ENCODE measurements around the gene PHOX2A.

PHOX2A gene

DNA sequence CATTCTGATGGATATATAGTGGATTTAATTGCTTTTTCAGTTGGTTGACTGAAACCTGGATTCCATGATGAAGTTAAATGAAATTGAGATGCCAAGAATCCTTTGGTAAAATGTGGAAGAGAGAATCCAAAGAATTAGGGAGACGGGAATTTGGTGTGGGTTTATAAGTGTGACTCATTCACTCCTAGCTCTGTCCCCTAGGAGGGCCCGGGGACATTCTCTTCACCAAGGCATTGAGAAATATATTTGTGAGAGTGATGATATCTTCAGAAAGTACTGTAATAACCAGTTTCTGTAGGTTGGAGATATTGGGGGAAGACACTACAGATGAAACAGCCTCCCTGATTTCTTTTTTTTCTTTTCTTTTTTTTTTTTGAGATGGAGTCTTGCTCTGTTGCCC, 13.6 kb upstream of the PHOX2A start:
- Histone ChIP-seq H3K79me2 (ENCODE audit: low read length) (no peaks in the 10 kb centered on the region), H3K9me3 (ENCODE audit: insufficient read depth, low read length) (no peaks in the 10 kb centered on the region), H3K27me3 (ENCODE audit: low read depth, low read length) (peaks cover 16% of the 10 kb centered on the region; the same call in 1 of the 2 replicates), H2AFZ (ENCODE audit: low read depth, low read length) (no peak overlapping the region), H3K9ac (ENCODE audit: low read length) (no peak overlapping the region), H3K27ac (ENCODE audit: low read length) (no peak overlapping the region), H4K20me1 (ENCODE audit: insufficient read depth, low read length) (no peaks in the 10 kb centered on the region), H3K4me2 (ENCODE audit: low read length) (no peak overlapping the region), H3K4me1 (ENCODE audit: low read length) (peaks cover 31% of the 10 kb centered on the region), H3K4me3 (ENCODE audit: low read length) (no peak overlapping the region), H3K36me3 (replicated peaks; ENCODE audit: low read depth, low read length) (no peaks in the 10 kb centered on the region)
- TF ChIP-seq EZH2phosphoT487 (IDR thresholded peaks at IDR 0.05; ENCODE audit: low read depth) = no peak
- TF ChIP-seq, protein P1, sequence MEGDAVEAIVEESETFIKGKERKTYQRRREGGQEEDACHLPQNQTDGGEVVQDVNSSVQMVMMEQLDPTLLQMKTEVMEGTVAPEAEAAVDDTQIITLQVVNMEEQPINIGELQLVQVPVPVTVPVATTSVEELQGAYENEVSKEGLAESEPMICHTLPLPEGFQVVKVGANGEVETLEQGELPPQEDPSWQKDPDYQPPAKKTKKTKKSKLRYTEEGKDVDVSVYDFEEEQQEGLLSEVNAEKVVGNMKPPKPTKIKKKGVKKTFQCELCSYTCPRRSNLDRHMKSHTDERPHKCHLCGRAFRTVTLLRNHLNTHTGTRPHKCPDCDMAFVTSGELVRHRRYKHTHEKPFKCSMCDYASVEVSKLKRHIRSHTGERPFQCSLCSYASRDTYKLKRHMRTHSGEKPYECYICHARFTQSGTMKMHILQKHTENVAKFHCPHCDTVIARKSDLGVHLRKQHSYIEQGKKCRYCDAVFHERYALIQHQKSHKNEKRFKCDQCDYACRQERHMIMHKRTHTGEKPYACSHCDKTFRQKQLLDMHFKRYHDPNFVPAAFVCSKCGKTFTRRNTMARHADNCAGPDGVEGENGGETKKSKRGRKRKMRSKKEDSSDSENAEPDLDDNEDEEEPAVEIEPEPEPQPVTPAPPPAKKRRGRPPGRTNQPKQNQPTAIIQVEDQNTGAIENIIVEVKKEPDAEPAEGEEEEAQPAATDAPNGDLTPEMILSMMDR (IDR thresholded peaks at IDR 0.05; ENCODE audit: low read depth, low read length) = no peak

DNA sequence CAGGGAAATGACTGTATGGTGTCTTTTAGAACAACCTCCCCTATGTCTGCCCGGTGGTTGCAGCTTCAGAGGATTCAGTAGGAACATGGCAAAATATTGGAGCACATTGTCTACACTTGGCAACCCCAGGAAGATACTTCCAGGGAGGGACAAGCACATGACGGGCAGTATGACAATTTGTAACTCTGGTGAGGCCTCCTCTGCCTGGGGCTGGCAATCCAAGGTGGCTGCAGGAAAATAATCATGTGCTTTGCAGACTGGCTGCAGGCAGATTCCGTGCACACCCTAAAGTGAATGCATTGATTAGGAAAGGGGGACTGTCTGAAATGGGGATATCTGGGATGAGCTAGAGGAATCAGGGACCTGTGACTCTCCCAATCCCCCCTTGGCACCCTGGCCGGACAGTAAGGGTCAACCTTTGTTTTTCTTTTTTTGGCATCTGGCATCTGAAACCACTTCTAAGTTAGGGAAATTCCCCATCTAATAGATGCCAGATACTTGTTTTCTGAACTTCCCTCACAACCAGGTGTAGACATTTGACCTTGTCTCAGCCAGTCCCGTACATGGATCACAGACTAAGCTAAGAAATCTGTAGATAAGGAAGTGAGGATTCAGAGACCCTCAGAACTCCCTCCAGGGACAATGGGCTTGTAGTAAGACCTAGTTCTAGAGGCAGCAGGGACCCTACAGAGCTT, 10.5 kb upstream of the PHOX2A start:
- Histone ChIP-seq H3K9ac (ENCODE audit: low read length) (no peak overlapping the region), H3K9me3 (ENCODE audit: insufficient read depth, low read length) (no peaks in the 10 kb centered on the region), H3K27ac (ENCODE audit: low read length) (no peak overlapping the region), H3K36me3 (replicated peaks; ENCODE audit: low read depth, low read length) (no peaks in the 10 kb centered on the region), H3K4me1 (ENCODE audit: low read length) (peaks cover 32% of the 10 kb centered on the region), H3K4me2 (ENCODE audit: low read length) (peak overlapping the region; percentile 39), H3K79me2 (ENCODE audit: low read length) (no peaks in the 10 kb centered on the region), H3K4me3 (ENCODE audit: low read length) (no peak overlapping the region), H4K20me1 (ENCODE audit: insufficient read depth, low read length) (no peaks in the 10 kb centered on the region), H3K27me3 (ENCODE audit: low read depth, low read length) (peaks cover 7% of the 10 kb centered on the region; the same call in 1 of the 2 replicates), H2AFZ (ENCODE audit: low read depth, low read length) (no peak overlapping the region)
- TF ChIP-seq, protein P1 (IDR thresholded peaks at IDR 0.05; ENCODE audit: low read depth, low read length) = no peak
- no peak for TF ChIP-seq EZH2phosphoT487 (IDR thresholded peaks at IDR 0.05; ENCODE audit: low read depth)

- H3K4me1 ChIP-seq (ENCODE audit: low read length) = peaks cover 32% of the 10 kb centered on the region
- H3K27me3 ChIP-seq (ENCODE audit: low read depth, low read length) = 0 out of 2 replicates have a peak, but pooled peaks cover 4% of the 10 kb centered on the region
- no peak overlapping the region for H3K4me3 ChIP-seq (ENCODE audit: low read length)
- no peak overlapping the region for H3K9ac ChIP-seq (ENCODE audit: low read length)
- no peak for TF ChIP-seq EZH2phosphoT487 (IDR thresholded peaks at IDR 0.05; ENCODE audit: low read depth)
- TF ChIP-seq, protein P1 (IDR thresholded peaks at IDR 0.05; ENCODE audit: low read depth, low read length) = no peak
- no peaks in the 10 kb centered on the region for H3K79me2 ChIP-seq (ENCODE audit: low read length)
- H3K36me3 ChIP-seq (replicated peaks; ENCODE audit: low read depth, low read length) = no peaks in the 10 kb centered on the region
- no peaks in the 10 kb centered on the region for H4K20me1 ChIP-seq (ENCODE audit: insufficient read depth, low read length)
- no peaks in the 10 kb centered on the region for H3K9me3 ChIP-seq (ENCODE audit: insufficient read depth, low read length)
- H3K27ac ChIP-seq (ENCODE audit: low read length) = no peak overlapping the region
- no peak overlapping the region for H2AFZ ChIP-seq (ENCODE audit: low read depth, low read length)
- no peak overlapping the region for H3K4me2 ChIP-seq (ENCODE audit: low read length)
These were observed 9.4 kb upstream of the PHOX2A start for GRCh38 chr11:72253392-72253791.

GRCh38 chr11:72251614-72252013, 7.6 kb upstream of the PHOX2A start:
- no peaks in the 10 kb centered on the region for H3K36me3 ChIP-seq (replicated peaks; ENCODE audit: low read depth, low read length)
- no peaks in the 10 kb centered on the region for H3K9me3 ChIP-seq (ENCODE audit: insufficient read depth, low read length)
- H3K9ac ChIP-seq (ENCODE audit: low read length) = no peak overlapping the region
- H2AFZ ChIP-seq (ENCODE audit: low read depth, low read length) = no peak overlapping the region
- H3K4me3 ChIP-seq (ENCODE audit: low read length) = no peak overlapping the region
- H3K4me1 ChIP-seq (ENCODE audit: low read length) = peaks cover 32% of the 10 kb centered on the region
- H3K27me3 ChIP-seq (ENCODE audit: low read depth, low read length) = peaks cover 15% of the 10 kb centered on the region
- TF ChIP-seq, protein P1 (IDR thresholded peaks at IDR 0.05; ENCODE audit: low read depth, low read length) = no peak
- no peak for TF ChIP-seq EZH2phosphoT487 (IDR thresholded peaks at IDR 0.05; ENCODE audit: low read depth)
- H3K27ac ChIP-seq (ENCODE audit: low read length) = no peak overlapping the region
- no peaks in the 10 kb centered on the region for H4K20me1 ChIP-seq (ENCODE audit: insufficient read depth, low read length)
- H3K4me2 ChIP-seq (ENCODE audit: low read length) = peak overlapping the region; percentile 52
- H3K79me2 ChIP-seq (ENCODE audit: low read length) = no peaks in the 10 kb centered on the region

Measured in OCI-LY3 (cell line).